Ascending aorta (tissue), 2 donors: ENCODE data around the gene CFAP20DC. TPM values are rescaled to one million over a fixed set of nuclear protein-coding genes. Genes with fewer than 3 reads are reported as not detected.
"Not testable (repeated sequence)": the region's sequence is repeated elsewhere in the genome, so short reads cannot be mapped to it uniquely, and the experiment has no call there.

Experiments used
- DNase-seq, 2 donors: peaks; one replicate each; pipeline ENCODE4 v3.0.0-alpha.2; 2019; ENCODE audit warnings: low spot score in 2 of 2
- H3K27ac ChIP-seq, 2 donors: fragments of 200-600 bp; sonication (generic); one replicate each; pipeline ENCODE4 v1.5.1; 2016 to 2017; ENCODE audit warnings: mild to moderate bottlenecking in 1 of 2
- H3K27me3 ChIP-seq: fragments of 200-600 bp; sonication (generic); one replicate; pipeline ENCODE4 v1.5.1; 2017
- H3K36me3 ChIP-seq, 2 donors: fragments of 200-600 bp; sonication (generic); one replicate each; pipeline ENCODE4 v1.5.1; 2016
- H3K4me1 ChIP-seq, 2 donors: fragments of 200-600 bp; sonication (generic); one replicate each; pipeline ENCODE4 v1.5.1; 2016 to 2017; ENCODE audit warnings: mild to moderate bottlenecking in 1 of 2
- H3K4me3 ChIP-seq, 2 donors: fragments of 200-600 bp; sonication (generic); one replicate each; pipeline ENCODE4 v1.5.1; 2016 to 2017; ENCODE audit warnings: mild to moderate bottlenecking in 1 of 2
- H3K9me3 ChIP-seq, 2 donors: fragments of 200-600 bp; sonication (generic); one replicate each; pipeline ENCODE4 v1.5.1; 2016
- CTCF ChIP-seq, 3 experiments: fragments of 200-600 bp in 2 of 3; fragments of 450-650 bp in 1 of 3; sonication (generic) in 2 of 3; IDR thresholded peaks; one replicate each; pipeline ENCODE4 v1.5.1; 2016 to 2019; ENCODE audit warnings: antibody characterized with exemption in 3 of 3, mild to moderate bottlenecking in 1 of 3, moderate library complexity in 1 of 3
- intact Hi-C: fragments of 100-400 bp; cut with DNase I; formaldehyde crosslinking; loops from one replicate; pipeline ENCODE4 v1.15.1; 2023
- total RNA-seq: library from RNA; depleted of rRNA; stranded (reverse); fragments of >200 nt; gene quantifications from one replicate; pipeline ENCODE4 v1.1.0, GENCODE V29; 2016

CFAP20DC gene
- total RNA-seq, 1 donor from 2014 or later, result not detected

DNA sequence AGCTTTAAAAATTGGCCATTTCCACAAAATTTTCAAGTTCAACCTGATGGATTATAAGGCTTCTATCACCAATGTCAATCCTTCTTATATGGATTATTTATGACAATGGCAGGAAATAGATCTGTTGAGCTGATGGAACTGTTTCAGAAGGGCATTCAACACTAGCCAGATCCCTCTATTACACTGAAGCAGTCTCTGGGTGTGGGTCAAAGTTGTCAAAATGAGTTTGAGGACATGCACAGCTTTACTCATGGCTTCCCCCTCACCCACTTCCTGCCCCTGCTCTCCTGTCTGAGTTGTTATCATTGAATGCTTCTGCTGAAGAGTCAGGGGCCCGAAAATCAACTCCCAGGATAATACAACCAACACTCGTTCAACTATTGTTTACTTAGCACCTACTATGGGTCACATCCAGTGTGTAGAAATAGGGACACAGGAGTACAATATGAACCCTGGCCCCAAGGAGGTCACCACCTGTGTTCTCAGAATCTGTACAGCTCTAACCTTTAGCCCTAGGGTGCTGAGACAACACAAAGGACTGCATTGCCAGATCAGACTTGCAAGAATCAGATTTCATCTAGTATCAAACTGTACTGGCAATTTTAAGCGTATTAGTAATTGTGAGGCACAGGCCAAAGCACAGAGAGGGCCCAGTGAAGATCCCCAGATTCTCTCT, 341.6 kb downstream of the CFAP20DC start:
- Histone ChIP-seq H3K27ac (no peak overlapping the region), H3K9me3 (no peaks in the 10 kb centered on the region), H3K36me3 (no peaks in the 10 kb centered on the region), H3K27me3 (no peaks in the 10 kb centered on the region), H3K4me3 (no peak overlapping the region), H3K4me1 (no peaks in the 10 kb centered on the region)
- DNase-seq, result no peak
- intact Hi-C loops, result no loop called here
- no peak for TF ChIP-seq CTCF (IDR thresholded peaks at IDR 0.05)

DNA sequence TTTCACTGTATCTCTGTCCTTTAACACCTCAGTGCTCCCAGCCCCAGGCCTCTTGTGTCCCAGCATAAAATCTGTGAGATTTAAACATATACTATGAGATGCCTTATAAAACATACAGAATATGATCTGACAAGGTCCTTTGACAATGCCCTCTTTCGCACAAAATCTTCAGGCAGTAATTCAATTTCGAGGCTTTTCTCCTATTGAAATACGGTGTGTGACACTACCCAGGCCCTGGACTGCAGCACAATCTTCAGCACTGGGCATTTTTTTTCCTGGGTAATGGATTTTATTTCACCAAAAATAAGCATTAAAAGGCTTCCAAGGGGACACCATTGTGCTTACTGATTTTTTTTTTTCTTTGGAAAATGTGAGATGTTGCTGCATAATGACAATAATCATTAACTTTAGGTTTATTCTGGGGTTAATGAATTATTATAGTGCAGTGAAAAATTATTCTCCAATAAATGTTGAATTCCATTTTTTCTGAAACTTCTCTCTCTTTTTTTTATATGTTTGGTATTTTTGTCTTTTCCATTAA, 342.4 kb downstream of the CFAP20DC start:
- intact Hi-C loops, result no loop called here
- no peaks in the 10 kb centered on the region for H3K9me3 ChIP-seq

GRCh38 chr3:58706395-58707167, 343.2 kb downstream of the CFAP20DC start:
- no peak for DNase-seq
- no peaks in the 10 kb centered on the region for H3K4me1 ChIP-seq
- intact Hi-C loops, result no loop called here
- no peak for TF ChIP-seq CTCF (IDR thresholded peaks at IDR 0.05)
- no peaks in the 10 kb centered on the region for H3K36me3 ChIP-seq
- no peak overlapping the region for H3K27ac ChIP-seq
- no peak overlapping the region for H3K4me3 ChIP-seq
- no peaks in the 10 kb centered on the region for H3K27me3 ChIP-seq
- no peaks in the 10 kb centered on the region for H3K9me3 ChIP-seq

More for the DNA sequence above, 342.4 kb downstream of the CFAP20DC start:
- no peak overlapping the region for H3K27ac ChIP-seq
- H3K4me1 ChIP-seq, result no peaks in the 10 kb centered on the region
- DNase-seq, result no peak
- no peaks in the 10 kb centered on the region for H3K27me3 ChIP-seq
- no peak overlapping the region for H3K4me3 ChIP-seq
- no peak for TF ChIP-seq CTCF (IDR thresholded peaks at IDR 0.05)
- no peaks in the 10 kb centered on the region for H3K36me3 ChIP-seq

DNA sequence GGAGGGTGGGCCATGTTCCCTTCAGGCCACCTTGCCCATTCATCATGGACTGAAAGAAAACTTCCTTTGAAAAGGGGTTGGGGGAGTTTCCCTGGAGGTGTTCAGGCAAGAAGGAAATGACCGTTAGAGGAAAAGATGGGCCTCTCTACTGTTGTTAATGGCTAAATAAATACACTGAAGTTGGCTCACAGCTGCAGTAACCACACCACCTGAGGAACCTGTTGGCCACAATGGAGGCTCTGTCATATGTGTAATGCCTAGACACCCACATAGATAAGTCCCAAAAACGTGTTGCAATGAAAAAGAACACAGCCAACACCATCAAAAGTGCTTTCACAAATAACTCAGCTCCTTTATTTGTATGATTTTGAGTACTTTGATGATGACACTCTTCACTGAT, 345.1 kb downstream of the CFAP20DC start:
- intact Hi-C loops, result no loop called here
- no peak for TF ChIP-seq CTCF (IDR thresholded peaks at IDR 0.05)
- no peaks in the 10 kb centered on the region for H3K36me3 ChIP-seq

DNA sequence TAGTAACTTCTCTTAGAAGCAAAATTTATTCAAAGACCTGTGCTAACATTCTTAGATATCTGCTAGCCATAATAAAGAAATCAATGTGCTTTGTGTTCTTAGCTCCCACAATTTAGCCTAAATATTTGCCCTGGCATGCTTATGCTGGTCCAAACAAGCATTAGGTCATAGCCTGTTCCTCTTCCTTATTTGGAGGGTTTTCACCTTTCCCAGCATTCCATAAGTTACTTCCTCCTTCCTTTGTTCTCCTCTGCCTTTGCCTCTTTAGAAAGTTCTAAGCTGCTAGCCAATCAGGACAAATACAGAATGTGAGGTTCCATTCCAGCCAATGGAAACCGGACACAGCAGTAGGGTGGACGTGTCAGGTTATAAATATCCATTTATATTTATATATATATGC, 345.5 kb downstream of the CFAP20DC start:
- H3K4me3 ChIP-seq, H3K36me3 ChIP-seq, H3K9me3 ChIP-seq, H3K4me1 ChIP-seq, intact Hi-C loops, DNase-seq, H3K27ac ChIP-seq, H3K27me3 ChIP-seq: not testable (repeated sequence)

More for the DNA sequence above, 345.1 kb downstream of the CFAP20DC start:
- Histone ChIP-seq H3K9me3 (no peaks in the 10 kb centered on the region), H3K4me3 (no peak overlapping the region), H3K4me1 (no peaks in the 10 kb centered on the region), H3K27me3 (no peaks in the 10 kb centered on the region), H3K27ac (no peak overlapping the region)
- DNase-seq, result no peak

- DNase-seq, result no peak
- Histone ChIP-seq H3K4me3 (no peak overlapping the region), H3K27me3 (no peaks in the 10 kb centered on the region), H3K9me3 (no peaks in the 10 kb centered on the region), H3K36me3 (no peaks in the 10 kb centered on the region), H3K4me1 (no peaks in the 10 kb centered on the region), H3K27ac (no peak overlapping the region)
- no peak for TF ChIP-seq CTCF (IDR thresholded peaks at IDR 0.05)
- intact Hi-C loops, result no loop called here
These were observed 351.6 kb downstream of the CFAP20DC start for GRCh38 chr3:58698246-58698645.
